Neural crest cell (in vitro differentiated cells): Measurements from ENCODE around the gene COLEC11. TPM values are rescaled to one million over a fixed set of nuclear protein-coding genes. Genes with fewer than 3 reads are reported as not detected.

Source experiments
- DNase-seq: peaks from one replicate; pipeline ENCODE4 v3.0.0; 2021; ENCODE audit warnings: low read depth, mixed read lengths, low spot score
- H3K27ac Mint-ChIP-seq: one replicate; pipeline ENCODE4 v1.8.0; 2021; ENCODE audit warnings: mild to moderate bottlenecking, mixed read lengths; ENCODE audit not compliant: unreplicated experiment
- H3K27me3 Mint-ChIP-seq: 2 replicates; pipeline ENCODE4 v1.8.0; 2021; ENCODE audit warnings: low read depth, mild to moderate bottlenecking, mixed read lengths
- H3K36me3 Mint-ChIP-seq: 2 replicates; pipeline ENCODE4 v1.8.0; 2021; ENCODE audit warnings: low read depth, mild to moderate bottlenecking, mixed read lengths
- H3K4me1 Mint-ChIP-seq: 2 replicates; pipeline ENCODE4 v1.8.0; 2021; ENCODE audit warnings: mixed read lengths
- H3K4me3 Mint-ChIP-seq: one replicate; pipeline ENCODE4 v1.8.0; 2021; ENCODE audit warnings: mild to moderate bottlenecking, mixed read lengths
- H3K9me3 Mint-ChIP-seq: 2 replicates; pipeline ENCODE4 v1.8.0; 2021; ENCODE audit warnings: mixed read lengths
- total RNA-seq: library from RNA; stranded (reverse); gene quantifications from 2 replicates; pipeline ENCODE4 v1.2.1, GENCODE V29; 2021
- TF ChIP-seq, protein P1 (sequence below): fragments of 200-600 bp; sonication (generic); conservative IDR thresholded peaks from 2 replicates; pipeline ENCODE4 v1.5.0; 2021; ENCODE audit warnings: antibody characterized with exemption, mild to moderate bottlenecking

COLEC11 gene
- total RNA-seq, 1 donor from 2014 or later: not detected

DNA sequence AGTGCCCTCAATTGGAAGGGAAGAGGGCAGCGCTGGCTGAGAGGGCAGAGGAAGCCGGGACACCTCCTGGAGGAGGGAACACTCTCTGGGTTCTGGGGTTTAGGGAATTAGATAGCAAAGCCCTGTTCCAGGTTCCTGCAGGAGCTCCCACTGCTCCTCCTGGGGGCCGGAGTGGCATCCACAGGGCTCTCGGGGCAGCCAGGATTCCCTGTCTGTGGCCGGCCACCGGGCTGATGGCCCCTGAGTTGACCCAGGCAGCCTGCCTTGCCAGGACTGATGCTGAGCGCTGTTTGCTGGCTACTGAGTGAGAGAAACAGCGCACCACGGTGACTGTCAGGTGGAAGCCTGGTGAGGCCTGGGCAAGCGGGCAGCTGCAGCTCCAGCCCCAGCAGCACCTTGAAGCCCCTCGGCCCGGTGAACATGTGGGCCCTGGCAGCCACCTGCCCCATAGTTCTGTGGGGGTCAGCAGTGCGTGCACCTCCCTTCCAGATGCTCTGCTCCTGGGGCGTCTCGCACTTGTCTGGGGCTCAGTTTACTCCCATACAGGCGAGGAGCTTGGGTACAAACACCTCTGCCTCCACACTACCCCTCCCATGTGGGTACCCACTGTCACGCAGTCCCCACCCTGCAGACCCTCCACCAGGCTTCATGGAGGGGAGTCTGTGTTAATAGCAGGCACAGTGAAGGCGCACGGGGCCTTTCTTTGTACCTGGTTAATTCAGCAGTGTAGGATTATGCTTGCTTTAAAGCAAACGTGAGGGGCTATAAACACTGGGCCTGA, 55.4 kb downstream of the COLEC11 start:
- TF ChIP-seq, protein P1, sequence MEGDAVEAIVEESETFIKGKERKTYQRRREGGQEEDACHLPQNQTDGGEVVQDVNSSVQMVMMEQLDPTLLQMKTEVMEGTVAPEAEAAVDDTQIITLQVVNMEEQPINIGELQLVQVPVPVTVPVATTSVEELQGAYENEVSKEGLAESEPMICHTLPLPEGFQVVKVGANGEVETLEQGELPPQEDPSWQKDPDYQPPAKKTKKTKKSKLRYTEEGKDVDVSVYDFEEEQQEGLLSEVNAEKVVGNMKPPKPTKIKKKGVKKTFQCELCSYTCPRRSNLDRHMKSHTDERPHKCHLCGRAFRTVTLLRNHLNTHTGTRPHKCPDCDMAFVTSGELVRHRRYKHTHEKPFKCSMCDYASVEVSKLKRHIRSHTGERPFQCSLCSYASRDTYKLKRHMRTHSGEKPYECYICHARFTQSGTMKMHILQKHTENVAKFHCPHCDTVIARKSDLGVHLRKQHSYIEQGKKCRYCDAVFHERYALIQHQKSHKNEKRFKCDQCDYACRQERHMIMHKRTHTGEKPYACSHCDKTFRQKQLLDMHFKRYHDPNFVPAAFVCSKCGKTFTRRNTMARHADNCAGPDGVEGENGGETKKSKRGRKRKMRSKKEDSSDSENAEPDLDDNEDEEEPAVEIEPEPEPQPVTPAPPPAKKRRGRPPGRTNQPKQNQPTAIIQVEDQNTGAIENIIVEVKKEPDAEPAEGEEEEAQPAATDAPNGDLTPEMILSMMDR: no peak
- DNase-seq: no peak
- Mint-ChIP-seq H3K36me3 (no peaks in the 10 kb centered on the region), H3K9me3 (no peaks in the 10 kb centered on the region), H3K4me1 (peaks cover 30% of the 10 kb centered on the region), H3K4me3 (peak overlapping the region; percentile 72), H3K27ac (no peak overlapping the region), H3K27me3 (peaks cover 3% of the 10 kb centered on the region)

DNA sequence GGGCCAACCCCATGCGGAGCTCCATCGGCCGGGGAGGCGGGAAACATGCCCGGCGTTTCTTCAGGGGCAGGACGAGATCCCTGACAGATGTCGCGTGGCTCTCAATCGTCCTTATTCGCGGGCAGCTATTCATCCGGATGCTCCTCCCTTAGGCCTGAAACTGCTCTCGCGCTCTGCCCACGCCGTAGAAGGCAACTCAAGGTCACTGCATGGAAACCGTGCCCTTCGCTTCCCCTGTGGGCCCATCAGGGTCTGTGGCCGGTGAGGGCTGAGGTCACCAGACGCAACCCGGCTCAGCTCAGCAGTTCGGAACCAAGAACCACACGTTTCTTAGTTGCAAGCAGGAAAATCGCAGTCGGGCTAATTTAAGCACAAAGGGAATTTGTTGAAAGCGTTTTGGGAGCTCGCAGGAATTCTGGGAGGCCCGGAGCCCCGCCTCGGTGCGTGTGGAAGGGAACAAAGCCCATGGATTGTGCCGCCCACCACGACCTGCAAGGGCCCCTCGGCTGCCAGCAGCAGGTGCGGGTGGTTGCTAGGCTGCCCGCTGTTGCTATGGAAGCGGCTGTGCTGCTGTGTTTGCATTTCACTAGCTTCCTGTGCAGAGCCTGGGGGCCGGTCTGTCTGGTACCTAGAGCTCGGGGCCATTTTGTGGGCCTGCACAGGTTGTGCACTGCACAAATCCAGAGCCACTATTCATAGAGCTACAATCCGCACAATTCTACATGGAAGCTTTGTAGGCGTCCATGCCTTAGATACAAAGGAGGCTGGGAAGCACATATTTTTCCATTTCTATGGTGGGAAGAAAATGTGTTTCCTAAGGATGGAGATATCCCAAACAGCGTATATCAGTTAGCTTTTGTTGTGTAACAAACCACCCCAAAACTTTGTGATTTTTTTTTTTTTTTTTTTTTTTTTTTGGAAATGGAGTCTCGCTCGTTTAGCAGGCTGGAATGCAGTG, 57.1 kb downstream of the COLEC11 start:
- TF ChIP-seq, protein P1: peak; percentile 16
- DNase-seq: peak; percentile 73
- peaks cover 3% of the 10 kb centered on the region for H3K27me3 Mint-ChIP-seq
- H3K4me3 Mint-ChIP-seq: peak overlapping the region; percentile 84
- H3K4me1 Mint-ChIP-seq: peaks cover 40% of the 10 kb centered on the region
- no peaks in the 10 kb centered on the region for H3K9me3 Mint-ChIP-seq
- peak overlapping the region; percentile 100 for H3K27ac Mint-ChIP-seq
- no peaks in the 10 kb centered on the region for H3K36me3 Mint-ChIP-seq

DNA sequence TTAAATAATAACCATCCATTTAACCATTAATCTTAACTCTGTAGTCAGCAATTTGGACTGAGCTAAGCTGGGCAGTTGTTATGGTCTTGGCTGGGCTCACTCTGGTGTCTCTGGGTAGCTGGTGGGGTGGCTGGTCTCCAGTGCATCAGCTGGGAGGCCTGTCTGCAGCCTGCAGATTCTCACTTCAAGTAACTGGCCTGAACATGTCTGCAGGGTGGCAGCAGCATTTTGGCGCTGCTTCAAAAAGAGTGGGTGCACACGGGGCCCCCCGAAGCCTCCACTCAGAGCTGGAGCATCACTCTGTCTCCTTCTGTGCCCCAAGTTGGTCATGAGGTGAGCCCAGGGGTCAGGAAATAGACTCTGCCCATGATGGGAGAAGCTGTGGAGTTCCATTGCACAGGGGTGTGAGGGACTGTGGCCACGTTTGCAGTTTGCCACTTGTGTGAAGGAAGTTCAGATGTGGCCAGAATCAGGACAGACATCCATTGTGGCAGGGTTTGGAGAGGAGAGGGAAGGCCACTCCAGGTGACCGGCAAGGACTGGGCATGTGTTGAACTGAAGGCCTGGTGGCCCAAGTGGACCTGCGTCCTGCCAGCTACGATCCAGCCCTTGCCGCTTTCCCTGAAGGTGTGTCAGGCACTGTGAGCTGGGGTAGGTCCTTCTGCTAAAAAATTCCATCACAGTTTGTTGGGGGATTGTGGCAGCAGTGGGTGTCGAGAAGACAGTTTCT, 58.1 kb downstream of the COLEC11 start:
- TF ChIP-seq, protein P1: no peak
- Mint-ChIP-seq H3K4me3 (no peak overlapping the region), H3K36me3 (no peaks in the 10 kb centered on the region), H3K9me3 (no peaks in the 10 kb centered on the region), H3K4me1 (peaks cover 44% of the 10 kb centered on the region), H3K27ac (no peak overlapping the region), H3K27me3 (peaks cover 3% of the 10 kb centered on the region)
- no peak for DNase-seq

DNA sequence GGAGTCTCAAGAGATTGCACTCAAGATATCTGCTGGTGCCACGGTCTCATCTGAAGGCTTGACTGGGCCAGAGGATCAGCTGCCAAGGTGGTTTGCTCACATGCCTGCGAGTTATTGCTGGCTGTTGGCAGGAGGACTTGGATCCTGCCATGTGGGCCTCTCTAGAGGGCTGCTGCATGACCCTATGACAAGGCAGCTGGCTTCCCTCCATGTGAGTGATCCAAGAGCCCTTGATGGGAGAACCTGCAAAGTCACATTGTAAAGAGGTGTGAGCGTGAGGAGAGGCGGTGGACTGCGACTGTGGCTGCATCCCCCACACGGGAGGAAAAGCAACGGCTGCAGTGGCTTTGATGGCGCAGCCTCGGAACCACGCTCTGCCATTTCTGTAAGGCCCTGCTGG, 59.1 kb downstream of the COLEC11 start:
- H3K9me3 Mint-ChIP-seq: no peaks in the 10 kb centered on the region
- peaks cover 47% of the 10 kb centered on the region for H3K4me1 Mint-ChIP-seq
- peak overlapping the region; percentile 38 for H3K27ac Mint-ChIP-seq
- H3K4me3 Mint-ChIP-seq: no peak overlapping the region
- no peaks in the 10 kb centered on the region for H3K36me3 Mint-ChIP-seq
- no peak for DNase-seq
- H3K27me3 Mint-ChIP-seq: peaks cover 3% of the 10 kb centered on the region
- TF ChIP-seq, protein P1: no peak
